Measurements from ENCODE around the gene CCBE1. TPM values are rescaled to one million over a fixed set of nuclear protein-coding genes. Genes with fewer than 3 reads are reported as not detected.

The CCBE1 gene
- total RNA-seq, 1 donor from 2014 or later: 6.4 TPM

- H3K4me3 ChIP-seq: no peak overlapping the region
- TF ChIP-seq EZH2 (IDR thresholded peaks at IDR 0.05): no peak
- no peak for TF ChIP-seq CTCF (IDR thresholded peaks at IDR 0.05)
- TF ChIP-seq EZH2phosphoT487 (IDR thresholded peaks at IDR 0.05): no peak
- H4K20me1 ChIP-seq (ENCODE audit: low read depth): no peaks in the 10 kb centered on the region
- H3K9me3 ChIP-seq (ENCODE audit: low read depth): no peaks in the 10 kb centered on the region
- Mint-ChIP-seq H3K4me1 (peaks cover 6% of the 10 kb centered on the region), H3K4me3 (no peak overlapping the region), H3K27me3 (ENCODE audit: insufficient read depth, low read depth) (peaks cover 17% of the 10 kb centered on the region), H3K27ac (no peak overlapping the region), H3K36me3 (no peaks in the 10 kb centered on the region), H3K9me3 (no peaks in the 10 kb centered on the region)
- H3K9ac ChIP-seq: no peak overlapping the region
- H3K36me3 ChIP-seq: no peaks in the 10 kb centered on the region
- H3F3A ChIP-seq (ENCODE audit: low read depth): no peaks in the 10 kb centered on the region
- no peak overlapping the region for H2AFZ ChIP-seq (replicated peaks)
- no peaks in the 10 kb centered on the region for H3K27me3 ChIP-seq
- DNase-seq (ENCODE audit: low spot score): no peak
- H3K4me2 ChIP-seq: no peak overlapping the region
- H3K79me2 ChIP-seq (ENCODE audit: low read depth): no peaks in the 10 kb centered on the region
- peaks cover 6% of the 10 kb centered on the region for H3K4me1 ChIP-seq
- no peak overlapping the region for H3K27ac ChIP-seq
Measured at GRCh38 chr18:59582395-59582794, 114.8 kb downstream of the CCBE1 start.

- Mint-ChIP-seq H3K27me3 (ENCODE audit: insufficient read depth, low read depth) (peaks cover 23% of the 10 kb centered on the region), H3K9me3 (no peaks in the 10 kb centered on the region), H3K4me3 (no peak overlapping the region), H3K4me1 (peaks cover 8% of the 10 kb centered on the region), H3K27ac (no peak overlapping the region), H3K36me3 (no peaks in the 10 kb centered on the region)
- Histone ChIP-seq H3K9me3 (ENCODE audit: low read depth) (no peaks in the 10 kb centered on the region), H3K27ac (no peak overlapping the region), H3F3A (ENCODE audit: low read depth) (no peaks in the 10 kb centered on the region), H3K4me1 (peaks cover 3% of the 10 kb centered on the region), H3K4me3 (no peak overlapping the region), H2AFZ (replicated peaks) (no peak overlapping the region), H4K20me1 (ENCODE audit: low read depth) (no peaks in the 10 kb centered on the region), H3K36me3 (no peaks in the 10 kb centered on the region), H3K27me3 (no peaks in the 10 kb centered on the region), H3K79me2 (ENCODE audit: low read depth) (no peaks in the 10 kb centered on the region), H3K9ac (no peak overlapping the region), H3K4me2 (no peak overlapping the region)
- no peak for DNase-seq (ENCODE audit: low spot score)
- TF ChIP-seq CTCF (IDR thresholded peaks at IDR 0.05) (no peak), EZH2phosphoT487 (IDR thresholded peaks at IDR 0.05) (no peak)
Measured at GRCh38 chr18:59579509-59579908, 117.7 kb downstream of the CCBE1 start.

- no peak overlapping the region for H3K27ac ChIP-seq
- H3F3A ChIP-seq (ENCODE audit: low read depth): no peaks in the 10 kb centered on the region
- H3K79me2 ChIP-seq (ENCODE audit: low read depth): no peaks in the 10 kb centered on the region
- TF ChIP-seq EZH2 (IDR thresholded peaks at IDR 0.05): no peak
- no peak for TF ChIP-seq CTCF (IDR thresholded peaks at IDR 0.05)
- no peak for TF ChIP-seq EZH2phosphoT487 (IDR thresholded peaks at IDR 0.05)
- no peak overlapping the region for H3K4me2 ChIP-seq
- H3K9me3 Mint-ChIP-seq: no peaks in the 10 kb centered on the region
- peaks cover 19% of the 10 kb centered on the region for H3K27me3 Mint-ChIP-seq (ENCODE audit: insufficient read depth, low read depth)
- DNase-seq (ENCODE audit: low spot score): no peak
- H3K27me3 ChIP-seq: no peaks in the 10 kb centered on the region
- H3K4me1 ChIP-seq: peaks cover 3% of the 10 kb centered on the region
- H3K4me3 ChIP-seq: no peak overlapping the region
- no peaks in the 10 kb centered on the region for H4K20me1 ChIP-seq (ENCODE audit: low read depth)
- H3K9ac ChIP-seq: no peak overlapping the region
- H2AFZ ChIP-seq (replicated peaks): no peak overlapping the region
- peaks cover 8% of the 10 kb centered on the region for H3K4me1 Mint-ChIP-seq
- H3K27ac Mint-ChIP-seq: no peak overlapping the region
- H3K9me3 ChIP-seq (ENCODE audit: low read depth): no peaks in the 10 kb centered on the region
- H3K36me3 ChIP-seq: no peaks in the 10 kb centered on the region
- no peak overlapping the region for H3K4me3 Mint-ChIP-seq
- H3K36me3 Mint-ChIP-seq: no peaks in the 10 kb centered on the region
Measured at GRCh38 chr18:59577386-59577655, 119.9 kb downstream of the CCBE1 start.

Measured in neural progenitor cell (in vitro differentiated cells).